Inferior parietal cortex (tissue), 1 donor: ENCODE measurements around the gene CDK6.
"Not testable (repeated sequence)": the region's sequence is repeated elsewhere in the genome, so short reads cannot be mapped to it uniquely, and the experiment has no call there.

Experiments
- DNase-seq: peaks from one replicate; pipeline ENCODE4 v3.0.0-alpha.2; 2016; ENCODE audit errors: extremely low spot score

CDK6 gene

DNA sequence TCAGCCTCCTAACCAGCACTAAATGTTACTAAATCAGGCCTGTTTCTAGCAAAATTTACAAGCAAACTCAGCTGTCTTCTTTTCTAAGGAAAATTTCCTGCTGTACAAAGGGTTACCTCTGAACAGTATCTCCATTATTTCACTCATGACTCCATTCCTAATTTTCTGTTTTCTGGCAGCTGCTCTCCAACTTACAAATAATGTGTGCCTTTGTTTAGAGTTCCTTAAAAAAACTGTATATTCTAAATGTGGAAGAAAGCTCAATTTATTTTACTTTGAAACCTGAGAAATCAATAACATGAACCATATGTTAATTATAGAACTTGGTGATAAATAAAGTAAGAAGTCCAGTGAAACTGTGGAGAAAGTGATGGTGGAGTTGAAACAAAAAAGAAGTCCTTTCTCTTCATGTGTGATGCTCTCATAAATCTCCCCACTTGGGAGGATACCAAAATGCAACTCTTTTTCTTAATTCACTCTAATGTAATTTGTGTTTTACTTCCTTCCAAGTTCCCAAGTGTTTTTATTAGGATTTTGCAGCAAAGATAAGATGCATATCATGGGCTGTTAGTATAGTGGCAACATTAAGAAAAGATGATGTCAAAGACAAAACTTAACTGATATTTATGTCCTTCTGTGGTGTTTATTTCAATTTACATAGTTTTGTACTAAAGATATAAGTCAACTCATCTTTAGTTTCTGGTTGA lies 74.8 kb downstream of the CDK6 start:
- DNase-seq: peak; percentile 64

DNA sequence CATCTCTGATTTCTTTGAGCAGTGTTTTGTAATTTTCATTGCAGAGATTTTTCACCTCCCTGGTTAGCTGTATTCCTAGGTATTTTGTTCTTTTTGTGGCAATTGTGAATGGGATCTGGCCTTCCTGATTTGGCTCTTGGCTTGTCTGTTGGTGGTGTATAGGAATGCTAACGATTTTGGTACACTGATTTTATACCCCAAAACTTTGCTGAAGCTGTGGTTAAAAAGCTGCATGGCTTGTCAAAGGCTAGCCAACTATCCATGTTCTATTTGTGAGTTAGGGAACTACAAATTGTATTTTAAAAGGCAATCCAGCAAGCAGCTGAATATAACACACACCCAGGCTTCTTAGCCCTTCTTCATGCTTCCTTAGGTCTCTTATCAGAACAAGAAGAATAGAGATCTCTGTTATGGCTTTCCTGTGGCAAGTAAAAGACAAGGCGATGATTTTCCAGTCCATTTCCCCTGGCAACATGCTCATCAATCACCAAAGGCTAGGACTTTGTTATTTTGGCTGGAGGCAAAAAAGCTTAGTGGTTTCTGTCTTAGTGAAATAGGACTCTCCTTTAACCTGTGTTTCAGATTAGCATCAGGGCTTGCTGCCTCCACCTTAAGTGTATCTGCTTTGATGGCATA lies 77.5 kb downstream of the CDK6 start:
- no peak for DNase-seq

- DNase-seq: not testable (repeated sequence)
These were observed 79.0 kb downstream of the CDK6 start for GRCh38 chr7:92757311-92757910.

- DNase-seq: no peak
These were observed 80.7 kb downstream of the CDK6 start for GRCh38 chr7:92755680-92756079.

- DNase-seq: peak; percentile 51
These were observed 81.3 kb downstream of the CDK6 start for GRCh38 chr7:92754919-92755581.

DNA sequence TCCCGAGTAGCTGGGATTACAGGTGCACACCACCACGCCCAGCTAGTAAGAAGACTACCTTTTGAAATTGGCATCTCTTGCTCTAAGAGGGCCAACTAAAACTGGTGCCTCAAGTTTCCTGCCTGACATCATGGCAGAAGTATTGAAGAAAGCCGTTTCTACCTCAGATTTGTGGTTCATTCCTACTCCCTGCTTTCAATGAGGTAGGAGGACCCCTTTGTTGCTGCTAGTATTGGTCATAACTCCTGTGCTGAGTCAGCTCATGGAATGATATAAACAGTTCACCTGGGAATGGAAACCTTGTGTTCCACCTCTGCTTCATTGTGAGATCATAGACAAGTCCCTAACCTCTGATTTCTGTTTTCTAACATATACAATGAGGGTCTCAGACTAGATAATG lies 82.8 kb downstream of the CDK6 start:
- no peak for DNase-seq

GRCh38 chr7:92751902-92752901 lies 84.2 kb downstream of the CDK6 start:
- no peak for DNase-seq

GRCh38 chr7:92750946-92751345 lies 85.4 kb downstream of the CDK6 start:
- no peak for DNase-seq

GRCh38 chr7:92750447-92750839 lies 85.9 kb downstream of the CDK6 start:
- no peak for DNase-seq

- no peak for DNase-seq
These were observed 86.4 kb downstream of the CDK6 start for GRCh38 chr7:92749832-92750446.

GRCh38 chr7:92749327-92749755 lies 87.0 kb downstream of the CDK6 start:
- DNase-seq: no peak

GRCh38 chr7:92748495-92748894 lies 87.9 kb downstream of the CDK6 start:
- no peak for DNase-seq

DNA sequence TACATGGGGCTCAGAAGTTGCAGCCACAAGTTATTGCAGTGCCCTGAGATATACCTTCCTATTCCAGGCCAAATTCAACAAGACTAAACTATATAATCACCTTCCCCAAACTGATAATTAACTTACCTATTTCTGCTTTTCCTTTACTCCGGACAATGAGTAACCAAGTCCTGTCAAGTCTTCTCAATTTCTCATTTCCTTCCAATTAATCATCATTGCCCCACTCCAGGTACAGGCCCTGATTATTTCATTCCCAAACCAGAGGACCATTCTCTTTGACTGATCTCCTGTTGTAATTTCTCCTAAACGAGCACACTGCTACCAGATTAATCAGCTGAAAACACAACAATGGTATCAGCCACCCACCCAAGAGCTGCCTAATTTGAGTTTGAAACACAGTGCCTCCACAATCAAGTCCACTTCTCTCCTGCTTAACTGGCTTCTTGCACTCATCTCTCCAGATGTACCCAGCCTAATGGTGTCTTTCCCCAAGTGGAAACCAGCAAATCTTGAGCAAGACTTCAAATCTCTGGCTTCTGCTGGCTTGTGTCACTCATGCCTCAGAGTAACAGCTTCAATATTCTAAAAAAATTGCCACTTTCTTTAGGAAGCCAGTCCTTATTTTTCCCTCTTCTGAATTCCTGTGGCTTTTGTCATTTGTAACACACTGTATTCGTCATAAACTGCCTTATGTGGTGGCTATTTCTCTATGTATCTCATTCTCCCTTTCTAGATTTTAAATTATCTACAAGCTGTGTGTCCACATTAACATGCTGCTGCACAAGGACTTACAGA lies 89.1 kb downstream of the CDK6 start:
- DNase-seq: no peak

GRCh38 chr7:92745241-92745640 lies 91.1 kb downstream of the CDK6 start:
- DNase-seq: no peak

DNA sequence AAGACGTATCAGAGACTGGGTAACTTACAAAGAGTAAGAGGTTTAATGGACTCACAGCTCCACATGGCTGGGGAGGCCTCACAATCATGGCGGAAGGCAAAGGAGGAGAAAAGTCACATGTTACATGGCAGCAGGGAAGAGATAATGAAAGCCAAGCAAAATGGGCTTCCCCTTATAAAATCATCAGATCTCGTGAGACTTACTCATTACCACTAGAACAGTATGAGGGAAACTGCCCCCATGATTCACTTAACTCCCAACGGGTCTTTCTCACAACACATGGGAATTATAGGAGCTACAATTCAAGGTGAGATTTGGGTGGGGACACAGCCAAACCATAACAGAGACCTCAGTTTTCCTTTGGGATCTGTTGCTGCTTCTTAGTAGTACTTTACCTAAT lies 92.2 kb downstream of the CDK6 start:
- not testable (repeated sequence) for DNase-seq

- DNase-seq: no peak
These were observed 94.2 kb downstream of the CDK6 start for GRCh38 chr7:92742186-92742585.

GRCh38 chr7:92740700-92741126 lies 95.7 kb downstream of the CDK6 start:
- DNase-seq: no peak

- no peak for DNase-seq
These were observed 96.2 kb downstream of the CDK6 start for GRCh38 chr7:92740134-92740533.

- no peak for DNase-seq
These were observed 97.3 kb downstream of the CDK6 start for GRCh38 chr7:92739091-92739490.

DNA sequence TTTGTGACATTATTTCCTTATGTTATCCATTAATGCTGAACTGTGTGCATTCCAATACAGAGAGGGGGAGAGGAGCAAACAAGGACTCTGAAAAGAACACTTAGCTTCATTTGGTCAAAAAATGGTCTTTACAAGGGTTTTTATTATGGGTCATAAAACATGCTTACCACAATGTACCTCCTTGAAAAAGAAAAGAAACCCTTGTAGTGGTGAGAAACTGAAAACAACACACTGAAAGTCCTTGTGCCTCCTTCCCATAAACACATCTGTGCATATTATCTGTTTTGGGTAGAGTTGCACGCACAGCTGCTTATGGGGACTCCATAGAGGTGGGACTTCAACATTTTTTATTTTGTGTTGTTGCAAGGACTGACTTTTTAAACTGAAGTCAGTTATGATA lies 98.7 kb downstream of the CDK6 start:
- DNase-seq: no peak
